HG03135 (cell line): Measurements from ENCODE around the gene MEPCE.

Experiments used
- ATAC-seq: cut with Tn5 transposase; IDR thresholded peaks from one replicate; pipeline ENCODE4 v1.9.1; 2021; ENCODE audit warnings: mild to moderate bottlenecking, moderate library complexity; ENCODE audit not compliant: unreplicated experiment

Gene MEPCE

DNA sequence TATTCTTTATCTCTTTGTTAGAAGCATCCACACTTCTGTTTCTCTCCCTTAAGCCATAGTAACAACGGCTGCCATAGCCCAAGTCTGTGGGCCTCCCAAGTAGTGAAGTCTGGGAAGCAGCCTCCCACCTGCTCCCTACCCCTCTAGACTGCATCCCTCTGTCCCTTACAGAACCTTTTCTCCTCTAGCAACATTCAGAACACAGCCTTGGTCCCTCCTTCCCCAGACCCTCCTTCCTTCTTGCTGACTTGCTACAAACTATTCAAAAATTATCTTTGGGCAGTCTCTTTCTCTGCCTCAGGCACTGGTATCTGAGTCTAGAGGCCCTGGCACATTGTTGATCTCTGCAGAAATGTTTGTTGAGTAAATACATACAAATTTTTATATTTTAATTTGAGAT, 51.8 kb downstream of the MEPCE start:
- no peak for ATAC-seq

DNA sequence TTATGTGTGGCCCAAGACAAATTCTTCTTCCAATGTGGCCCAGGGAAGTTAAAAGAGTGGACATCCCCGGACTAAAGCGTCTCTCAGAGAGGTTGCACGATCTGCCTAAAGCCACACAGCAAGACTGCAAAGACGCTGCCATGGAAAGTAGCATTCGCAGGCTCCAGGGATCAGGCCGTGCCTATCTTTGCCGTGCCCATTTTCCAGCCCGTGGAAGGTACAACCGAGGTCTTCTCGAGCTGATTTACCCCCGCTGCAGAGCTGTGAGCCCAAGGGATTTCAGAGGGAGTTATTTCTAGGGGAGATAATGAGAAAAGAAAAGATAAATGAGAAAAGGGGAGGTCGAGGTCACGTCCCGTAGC, 53.1 kb downstream of the MEPCE start:
- no peak for ATAC-seq

- ATAC-seq, result peak; percentile 51
Observed at GRCh38 chr7:100483090-100483721, 53.6 kb downstream of the MEPCE start.
